AG09309 (cell line): ENCODE results near the gene PRL.

Source experiments
- DNase-seq: peaks from one replicate; pipeline ENCODE4 v3.0.0-alpha.2; 2010; ENCODE audit warnings: low read depth
- H3K4me3 ChIP-seq: 2 replicates; pipeline ENCODE4 v1.5.1; 2011; ENCODE audit warnings: mild to moderate bottlenecking, low read depth, low read length, moderate library complexity; ENCODE audit not compliant: control insufficient read depth
- TF ChIP-seq, protein P1 (sequence below): IDR thresholded peaks from 2 replicates; pipeline ENCODE4 v1.5.1; 2011; ENCODE audit warnings: mild to moderate bottlenecking, low read depth, low read length, inconsistent platforms; ENCODE audit not compliant: insufficient read depth, control insufficient read depth; ENCODE audit errors: missing control alignments

Gene PRL

DNA sequence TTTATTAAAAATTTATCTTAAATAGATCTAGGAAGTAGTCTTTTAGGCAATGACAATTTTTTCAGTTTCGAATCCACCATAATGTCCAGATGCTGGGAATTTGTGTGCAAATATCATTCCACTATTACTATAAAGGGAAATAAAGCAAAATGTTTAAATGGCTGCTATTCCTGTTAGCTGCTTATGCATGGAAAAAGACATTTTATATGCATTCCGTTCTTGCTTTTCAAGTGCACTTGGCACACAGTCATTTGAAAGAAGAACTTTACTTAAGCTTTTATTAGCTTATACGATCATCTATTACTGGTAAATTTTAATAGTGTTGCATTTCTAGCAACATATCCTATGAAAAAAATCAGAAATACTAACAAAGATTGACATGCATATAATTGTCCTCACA lies 42.0 kb downstream of the PRL start:
- DNase-seq, result no peak
- no peak overlapping the region for H3K4me3 ChIP-seq
- TF ChIP-seq, protein P1, sequence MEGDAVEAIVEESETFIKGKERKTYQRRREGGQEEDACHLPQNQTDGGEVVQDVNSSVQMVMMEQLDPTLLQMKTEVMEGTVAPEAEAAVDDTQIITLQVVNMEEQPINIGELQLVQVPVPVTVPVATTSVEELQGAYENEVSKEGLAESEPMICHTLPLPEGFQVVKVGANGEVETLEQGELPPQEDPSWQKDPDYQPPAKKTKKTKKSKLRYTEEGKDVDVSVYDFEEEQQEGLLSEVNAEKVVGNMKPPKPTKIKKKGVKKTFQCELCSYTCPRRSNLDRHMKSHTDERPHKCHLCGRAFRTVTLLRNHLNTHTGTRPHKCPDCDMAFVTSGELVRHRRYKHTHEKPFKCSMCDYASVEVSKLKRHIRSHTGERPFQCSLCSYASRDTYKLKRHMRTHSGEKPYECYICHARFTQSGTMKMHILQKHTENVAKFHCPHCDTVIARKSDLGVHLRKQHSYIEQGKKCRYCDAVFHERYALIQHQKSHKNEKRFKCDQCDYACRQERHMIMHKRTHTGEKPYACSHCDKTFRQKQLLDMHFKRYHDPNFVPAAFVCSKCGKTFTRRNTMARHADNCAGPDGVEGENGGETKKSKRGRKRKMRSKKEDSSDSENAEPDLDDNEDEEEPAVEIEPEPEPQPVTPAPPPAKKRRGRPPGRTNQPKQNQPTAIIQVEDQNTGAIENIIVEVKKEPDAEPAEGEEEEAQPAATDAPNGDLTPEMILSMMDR, result no peak

DNA sequence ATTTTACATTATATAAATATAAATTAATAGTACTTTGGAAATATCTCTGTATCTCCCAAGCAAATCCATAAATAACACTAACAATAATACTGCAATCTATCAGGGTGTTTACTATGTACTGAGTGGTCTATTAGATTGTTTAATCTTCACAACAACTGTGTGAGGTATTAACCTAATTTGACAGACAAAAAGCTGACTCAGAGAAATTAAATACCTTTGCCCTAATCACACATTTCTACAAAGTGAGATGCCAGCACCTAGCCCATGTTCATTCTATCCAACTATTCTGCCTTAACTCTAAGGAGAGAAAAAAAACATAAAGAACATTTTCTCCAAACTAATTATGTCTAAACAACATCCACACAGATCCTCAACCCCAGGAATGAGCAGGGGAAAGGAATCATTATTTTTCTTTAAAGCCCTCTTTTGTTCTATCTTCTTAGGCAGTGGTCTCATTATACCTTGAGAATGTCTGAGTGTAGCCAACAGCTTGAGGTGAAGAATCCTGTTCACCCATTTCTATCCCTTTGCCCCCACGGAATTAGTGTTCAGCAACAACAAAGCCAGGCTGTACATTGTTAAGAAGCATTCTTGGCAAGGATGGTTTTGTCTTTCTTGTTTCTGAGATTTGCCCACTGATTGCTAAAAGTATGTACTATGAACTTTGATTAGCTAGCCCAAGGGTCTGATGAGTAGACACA lies 42.7 kb downstream of the PRL start:
- no peak for DNase-seq

DNA sequence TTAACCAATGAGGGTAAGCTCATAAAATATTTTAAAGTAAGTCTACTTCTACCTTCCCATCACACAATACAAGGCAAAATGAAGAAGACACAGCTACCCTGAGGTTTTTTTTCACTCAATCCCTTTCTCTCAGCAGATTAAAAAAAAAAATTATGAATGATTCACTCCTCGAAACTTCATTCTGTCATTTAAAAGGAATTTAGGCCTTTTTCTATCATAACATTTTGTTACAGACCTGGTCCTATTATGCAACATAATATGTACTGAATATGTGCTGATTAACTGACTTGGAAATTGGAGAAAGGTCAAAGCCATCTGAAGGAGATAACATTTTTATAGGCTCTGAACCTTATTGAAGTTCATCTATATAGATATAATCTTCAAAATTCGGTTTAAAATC lies 45.5 kb downstream of the PRL start:
- TF ChIP-seq, protein P1, result no peak
- peak; percentile 24 for DNase-seq
- H3K4me3 ChIP-seq, result no peak overlapping the region

More for the DNA sequence above, 42.7 kb downstream of the PRL start:
- TF ChIP-seq, protein P1, result no peak
- no peak overlapping the region for H3K4me3 ChIP-seq

DNA sequence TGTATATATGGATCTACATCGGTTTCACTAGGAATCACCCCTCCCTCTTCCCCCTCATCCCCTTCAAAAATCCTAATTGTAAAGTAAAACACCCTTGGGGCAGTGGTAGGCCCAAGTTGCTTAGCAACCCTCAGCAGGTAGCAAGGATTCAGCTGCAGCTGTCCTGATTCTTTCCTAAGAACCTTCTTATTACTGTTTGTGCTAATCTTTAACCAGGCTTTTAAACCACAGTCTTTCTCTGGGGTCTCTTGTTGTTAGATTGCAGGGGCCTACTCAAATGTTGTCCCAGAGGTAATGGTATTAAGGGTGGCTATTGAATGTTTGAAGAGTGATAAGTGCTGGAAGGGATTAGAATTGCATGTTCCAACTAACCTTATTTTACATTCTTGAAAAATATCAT lies 46.4 kb downstream of the PRL start:
- TF ChIP-seq, protein P1, result no peak
- no peak overlapping the region for H3K4me3 ChIP-seq
- no peak for DNase-seq

DNA sequence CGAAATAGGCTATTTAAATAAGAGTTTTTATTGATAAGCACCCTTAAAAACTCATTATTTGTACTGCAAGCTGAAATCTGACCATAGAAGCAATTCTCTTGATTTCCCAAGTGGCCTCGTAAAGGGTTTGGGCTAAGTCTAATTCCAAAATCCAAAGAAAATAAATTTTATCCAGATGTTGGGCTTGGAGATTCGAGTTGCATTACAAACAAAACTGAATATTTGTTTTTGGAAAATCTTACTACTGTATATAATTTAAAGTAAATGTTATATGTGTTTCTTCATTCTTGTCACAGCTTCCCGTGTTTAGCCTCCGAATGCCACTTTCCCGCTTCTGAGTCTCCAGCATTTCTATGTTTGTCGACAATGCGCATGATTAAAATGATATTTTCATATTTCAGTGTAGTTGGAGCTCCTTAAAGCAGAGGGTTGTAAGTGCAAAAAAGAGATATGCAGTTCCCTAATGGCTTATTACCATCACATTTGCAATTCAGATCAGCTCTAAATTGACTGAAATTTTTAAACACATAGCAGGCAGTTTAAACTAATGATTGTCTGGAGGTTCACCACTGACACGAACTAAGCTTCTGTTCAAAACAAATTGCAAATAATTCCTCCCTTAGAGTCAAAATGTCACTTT lies 47.0 kb downstream of the PRL start:
- no peak for DNase-seq
- H3K4me3 ChIP-seq, result no peak overlapping the region
- TF ChIP-seq, protein P1, result no peak

DNA sequence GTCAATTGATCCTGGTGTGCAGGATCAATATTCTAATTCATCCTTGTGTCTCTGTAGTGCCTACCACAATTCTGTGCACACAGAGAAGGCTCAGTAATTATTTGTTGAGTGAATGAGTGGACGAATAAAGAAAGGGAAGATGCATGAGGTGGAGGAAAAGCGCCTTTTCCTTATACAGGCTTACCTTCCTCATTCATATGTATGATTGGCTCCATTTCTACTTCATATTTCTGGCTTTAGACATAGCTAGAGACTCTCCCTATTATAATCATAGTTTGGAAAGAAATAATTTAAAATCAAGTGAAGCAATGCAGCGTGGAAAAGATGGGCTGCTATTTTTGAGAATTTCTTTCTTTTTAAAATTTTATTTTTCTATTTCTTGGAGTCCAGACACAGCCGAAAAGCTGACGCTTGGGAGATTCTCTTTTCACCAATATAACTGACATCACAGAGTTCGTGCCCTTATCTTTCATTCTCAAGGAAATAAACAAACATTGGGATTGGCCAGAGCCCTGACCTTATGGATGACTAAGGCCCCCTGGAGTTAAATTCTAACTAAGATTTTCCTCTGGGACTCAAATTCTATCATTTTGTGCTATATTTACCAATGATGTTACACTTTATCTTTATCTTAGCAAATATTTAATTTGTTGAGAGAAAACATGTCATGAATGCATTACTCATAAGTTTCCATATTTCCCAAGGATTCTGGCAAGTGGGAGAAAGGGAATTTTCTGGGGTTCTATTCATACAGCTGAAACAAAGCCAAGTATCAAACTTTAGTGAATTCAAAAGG lies 48.1 kb downstream of the PRL start:
- DNase-seq, result peak; percentile 55
- H3K4me3 ChIP-seq, result no peak overlapping the region
- TF ChIP-seq, protein P1, result no peak
